ENCODE measurements around the gene RFX8.

DNA sequence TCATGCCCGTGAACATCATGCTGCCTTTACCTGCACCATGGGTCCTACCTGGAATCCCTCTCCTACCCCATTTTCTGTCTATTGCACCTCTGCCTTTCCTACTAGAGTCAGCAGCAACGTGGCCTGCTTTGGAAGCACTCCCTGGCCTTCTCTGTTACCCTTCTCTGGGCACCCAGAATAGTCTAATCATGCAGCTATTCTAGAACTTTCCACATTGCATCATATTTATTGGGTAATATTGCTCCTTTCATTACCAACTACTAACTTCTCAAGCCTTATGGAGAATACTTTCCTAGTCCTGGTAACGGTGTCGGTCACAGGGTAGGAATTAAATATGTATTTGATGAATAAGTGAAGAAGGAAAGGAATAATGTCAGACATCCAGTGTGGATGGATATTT lies 54.3 kb downstream of the RFX8 start:
- TF ChIP-seq POLR2AphosphoS5 (IDR thresholded peaks at IDR 0.05; ENCODE audit: insufficient read depth, low read depth, low read length) (no peak), EZH2 (IDR thresholded peaks at IDR 0.05; ENCODE audit: borderline replicate concordance, low read depth, low read length, severe bottlenecking) (no peak)
- TF ChIP-seq, protein P1, sequence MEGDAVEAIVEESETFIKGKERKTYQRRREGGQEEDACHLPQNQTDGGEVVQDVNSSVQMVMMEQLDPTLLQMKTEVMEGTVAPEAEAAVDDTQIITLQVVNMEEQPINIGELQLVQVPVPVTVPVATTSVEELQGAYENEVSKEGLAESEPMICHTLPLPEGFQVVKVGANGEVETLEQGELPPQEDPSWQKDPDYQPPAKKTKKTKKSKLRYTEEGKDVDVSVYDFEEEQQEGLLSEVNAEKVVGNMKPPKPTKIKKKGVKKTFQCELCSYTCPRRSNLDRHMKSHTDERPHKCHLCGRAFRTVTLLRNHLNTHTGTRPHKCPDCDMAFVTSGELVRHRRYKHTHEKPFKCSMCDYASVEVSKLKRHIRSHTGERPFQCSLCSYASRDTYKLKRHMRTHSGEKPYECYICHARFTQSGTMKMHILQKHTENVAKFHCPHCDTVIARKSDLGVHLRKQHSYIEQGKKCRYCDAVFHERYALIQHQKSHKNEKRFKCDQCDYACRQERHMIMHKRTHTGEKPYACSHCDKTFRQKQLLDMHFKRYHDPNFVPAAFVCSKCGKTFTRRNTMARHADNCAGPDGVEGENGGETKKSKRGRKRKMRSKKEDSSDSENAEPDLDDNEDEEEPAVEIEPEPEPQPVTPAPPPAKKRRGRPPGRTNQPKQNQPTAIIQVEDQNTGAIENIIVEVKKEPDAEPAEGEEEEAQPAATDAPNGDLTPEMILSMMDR (IDR thresholded peaks at IDR 0.05; ENCODE audit: extremely low read depth in 1 of 2, insufficient read depth in 1 of 2, low read depth in 1 of 2, low read length in 2 of 2), result no peak

Measured in endothelial cell of umbilical vein (primary cell).